CD4-positive, CD25-positive, alpha-beta regulatory T cell (primary cell): ENCODE measurements around the gene SBNO2. TPM values are rescaled to one million over a fixed set of nuclear protein-coding genes. Genes with fewer than 3 reads are reported as not detected.

ENCODE experiments used
- ATAC-seq, 2 donors: fragments of 150-1000 bp; cut with Tn5 transposase; one replicate each; pipeline ENCODE4 v1.10.0; 2021; ENCODE audit warnings: low read depth in 2 of 2, moderate number of reproducible peaks in 2 of 2, moderate library complexity in 1 of 2
- DNase-seq, 3 donors: peaks; one replicate each; pipeline versions ENCODE4 v3.0.0 to v3.0.0-alpha.2; 2012 to 2022; ENCODE audit warnings: mixed read lengths in 1 of 3
- H3K27ac ChIP-seq: one replicate; pipeline ENCODE4 v1.7.0; 2013; ENCODE audit warnings: mild to moderate bottlenecking, low read length; ENCODE audit not compliant: insufficient read depth, poor library complexity, severe bottlenecking
- H3K27me3 ChIP-seq: one replicate; pipeline ENCODE4 v1.7.0; 2013; ENCODE audit warnings: low read length; ENCODE audit not compliant: control insufficient read depth, insufficient read depth
- H3K36me3 ChIP-seq: one replicate; pipeline ENCODE4 v1.7.0; 2013; ENCODE audit warnings: mild to moderate bottlenecking, low read length, moderate library complexity; ENCODE audit not compliant: control insufficient read depth, insufficient read depth
- H3K4me1 ChIP-seq: 2 replicates; pipeline ENCODE4 v1.7.0; 2013; ENCODE audit warnings: mild to moderate bottlenecking, low read length; ENCODE audit not compliant: insufficient read depth, control insufficient read depth, poor library complexity, severe bottlenecking
- H3K4me3 ChIP-seq: one replicate; pipeline ENCODE4 v1.7.0; 2013; ENCODE audit warnings: low read depth, mild to moderate bottlenecking, low read length, moderate library complexity
- H3K9me3 ChIP-seq, 2 experiments: 1 replicate in 1 of 2; 2 replicates in 1 of 2; pipeline ENCODE4 v1.7.0; 2013; ENCODE audit warnings: low read length in 2 of 2, mild to moderate bottlenecking in 1 of 2, moderate library complexity in 1 of 2; ENCODE audit not compliant: control insufficient read depth in 2 of 2
- H3K27ac Mint-ChIP-seq, 3 donors: one replicate each; pipeline ENCODE4 v1.8.0; 2020 to 2022; ENCODE audit warnings: mild to moderate bottlenecking in 3 of 3, mixed read lengths in 3 of 3, moderate library complexity in 2 of 3
- H3K27me3 Mint-ChIP-seq: one replicate; pipeline ENCODE4 v1.8.0; 2022; ENCODE audit warnings: mild to moderate bottlenecking, mixed read lengths
- H3K36me3 Mint-ChIP-seq: one replicate; pipeline ENCODE4 v1.8.0; 2020; ENCODE audit warnings: mixed read lengths
- H3K4me1 Mint-ChIP-seq, 4 donors: one replicate each; pipeline ENCODE4 v1.8.0; 2020 to 2022; ENCODE audit warnings: mixed read lengths in 4 of 4, mild to moderate bottlenecking in 1 of 4
- H3K4me3 Mint-ChIP-seq, 4 donors: one replicate each; pipeline ENCODE4 v1.8.0; 2020 to 2022; ENCODE audit warnings: mild to moderate bottlenecking in 4 of 4, mixed read lengths in 4 of 4, moderate library complexity in 3 of 4
- H3K9me3 Mint-ChIP-seq, 7 donors: one replicate each; pipeline ENCODE4 v1.8.0; 2020 to 2022; ENCODE audit warnings: mixed read lengths in 7 of 7, mild to moderate bottlenecking in 3 of 7, moderate library complexity in 2 of 7
- polyA plus RNA-seq, 4 donors: library from polyadenylated mRNA; unstranded; fragments of 300-500 nt; fragmentation: Illumina TruSeq; gene quantifications; one replicate each; pipeline ENCODE4 v1.2.3, GENCODE V29; 2021
- total RNA-seq: library from RNA; stranded (reverse); gene quantifications from one replicate; pipeline ENCODE4 v1.2.3, GENCODE V29; 2022

Gene SBNO2
- total and polyA plus RNA-seq, 5 donors from 2014 or later, result 2.0 to 139 (median 2.7) TPM

GRCh38 chr19:1074544-1075283 lies 99.4 kb downstream of the SBNO2 start:
- peaks cover 31% of the 10 kb centered on the region for H3K36me3 Mint-ChIP-seq
- DNase-seq, result peak; percentile 91 to 94 (median 92)
- H3K4me3 Mint-ChIP-seq, result peak overlapping the region; percentile 88 to 97 (median 92)
- peaks cover 16% of the 10 kb centered on the region for H3K27me3 Mint-ChIP-seq
- Histone ChIP-seq H3K36me3 (peaks cover 49% of the 10 kb centered on the region), H3K4me3 (no peak overlapping the region), H3K9me3 (no peaks in the 10 kb centered on the region), H3K27me3 (no peaks in the 10 kb centered on the region), H3K27ac (peak overlapping the region; percentile 94), H3K4me1 (peaks cover 91% of the 10 kb centered on the region)
- peaks cover 0 to 69% (median 21%) of the 10 kb centered on the region in 4 donors for H3K4me1 Mint-ChIP-seq
- peak overlapping the region; percentile 97 to 99 (median 97) for H3K27ac Mint-ChIP-seq
- ATAC-seq, result peak; percentile 37 to 42
- peaks cover 0 to 2% (median 0%) of the 10 kb centered on the region in 7 donors for H3K9me3 Mint-ChIP-seq

- Mint-ChIP-seq H3K27ac (peak overlapping the region in 2 of 3 donors; percentile 26 to 67), H3K4me3 (peak overlapping the region; percentile 71 to 89 (median 87)), H3K4me1 (peaks cover 0 to 74% (median 21%) of the 10 kb centered on the region in 4 donors), H3K9me3 (peaks cover 0 to 2% (median 0%) of the 10 kb centered on the region in 7 donors), H3K27me3 (peaks cover 16% of the 10 kb centered on the region), H3K36me3 (peaks cover 36% of the 10 kb centered on the region)
- H3K27me3 ChIP-seq, result no peaks in the 10 kb centered on the region
- peaks cover 42% of the 10 kb centered on the region for H3K36me3 ChIP-seq
- H3K4me3 ChIP-seq, result no peak overlapping the region
- H3K4me1 ChIP-seq, result peaks cover 91% of the 10 kb centered on the region
- ATAC-seq, result no peak
- DNase-seq, result no peak
- no peaks in the 10 kb centered on the region for H3K9me3 ChIP-seq
- peak overlapping the region; percentile 63 for H3K27ac ChIP-seq
Observed at GRCh38 chr19:1073956-1074517, 100.0 kb downstream of the SBNO2 start.

DNA sequence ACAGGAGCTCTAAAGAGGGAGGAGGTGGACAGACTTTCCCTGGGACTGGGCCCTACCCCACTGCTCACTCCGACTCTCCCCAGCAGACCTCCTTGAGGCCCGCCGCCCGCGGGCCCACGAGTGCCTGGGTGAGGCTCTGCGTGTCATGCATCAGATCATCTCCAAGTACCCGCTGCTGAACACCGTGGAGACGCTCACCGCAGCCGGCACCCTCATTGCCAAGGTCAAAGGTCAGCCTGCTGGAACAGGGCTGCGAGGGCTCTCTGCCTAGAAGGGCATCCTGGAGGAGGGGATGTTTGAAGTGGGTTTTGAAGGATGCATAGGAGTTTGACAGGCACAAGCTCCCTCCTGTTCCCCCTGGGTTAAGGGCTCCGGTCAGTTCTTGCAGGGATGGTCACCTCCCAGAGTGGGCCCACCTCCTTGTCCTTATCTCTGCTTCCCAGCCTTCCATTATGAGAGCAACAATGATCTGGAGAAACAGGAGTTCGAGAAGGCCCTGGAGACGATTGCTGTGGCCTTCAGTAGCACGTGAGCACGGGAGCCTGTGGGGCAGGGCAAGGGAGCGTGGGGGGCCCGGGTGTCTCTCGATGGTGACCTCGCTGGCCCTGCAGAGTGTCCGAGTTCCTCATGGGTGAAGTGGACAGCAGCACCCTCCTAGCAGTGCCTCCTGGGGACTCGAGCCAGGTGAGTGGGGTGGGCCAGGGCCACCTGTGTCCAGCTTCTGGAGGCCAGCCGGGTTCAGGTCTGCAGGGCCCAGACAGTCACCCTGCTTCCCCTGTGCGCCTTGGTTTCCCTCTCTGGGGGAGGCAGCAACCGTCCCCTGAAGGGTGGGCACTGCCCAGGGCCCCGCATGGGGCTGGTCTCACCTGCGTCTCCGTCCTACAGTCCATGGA lies 100.8 kb downstream of the SBNO2 start:
- no peak for ATAC-seq
- Histone ChIP-seq H3K4me3 (no peak overlapping the region), H3K9me3 (no peaks in the 10 kb centered on the region), H3K36me3 (peaks cover 42% of the 10 kb centered on the region), H3K27ac (peak overlapping the region; percentile 63), H3K27me3 (no peaks in the 10 kb centered on the region), H3K4me1 (peaks cover 93% of the 10 kb centered on the region)
- Mint-ChIP-seq H3K27me3 (peaks cover 16% of the 10 kb centered on the region), H3K27ac (peak overlapping the region; percentile 49 to 84 (median 69)), H3K9me3 (peaks cover 0 to 2% (median 0%) of the 10 kb centered on the region in 7 donors), H3K36me3 (peaks cover 41% of the 10 kb centered on the region), H3K4me1 (peaks cover 0 to 79% (median 24%) of the 10 kb centered on the region in 4 donors), H3K4me3 (peak overlapping the region; percentile 4 to 89 (median 82))
- peak in 1 of 3 donors; percentile 9 for DNase-seq

- peak overlapping the region; percentile 84 to 97 (median 87) for H3K27ac Mint-ChIP-seq
- H3K36me3 ChIP-seq, result peaks cover 42% of the 10 kb centered on the region
- H3K27ac ChIP-seq, result peak overlapping the region; percentile 63
- H3K4me1 ChIP-seq, result peaks cover 88% of the 10 kb centered on the region
- H3K4me3 Mint-ChIP-seq, result peak overlapping the region; percentile 78 to 89 (median 84)
- peaks cover 41% of the 10 kb centered on the region for H3K36me3 Mint-ChIP-seq
- H3K4me3 ChIP-seq, result no peak overlapping the region
- ATAC-seq, result no peak
- H3K9me3 ChIP-seq, result no peaks in the 10 kb centered on the region
- H3K27me3 Mint-ChIP-seq, result peaks cover 16% of the 10 kb centered on the region
- H3K4me1 Mint-ChIP-seq, result peaks cover 0 to 72% (median 24%) of the 10 kb centered on the region in 4 donors
- no peaks in the 10 kb centered on the region for H3K27me3 ChIP-seq
- H3K9me3 Mint-ChIP-seq, result peaks cover 0 to 2% (median 0%) of the 10 kb centered on the region in 7 donors
- no peak for DNase-seq
Observed at GRCh38 chr19:1072371-1073015, 101.6 kb downstream of the SBNO2 start.

DNA sequence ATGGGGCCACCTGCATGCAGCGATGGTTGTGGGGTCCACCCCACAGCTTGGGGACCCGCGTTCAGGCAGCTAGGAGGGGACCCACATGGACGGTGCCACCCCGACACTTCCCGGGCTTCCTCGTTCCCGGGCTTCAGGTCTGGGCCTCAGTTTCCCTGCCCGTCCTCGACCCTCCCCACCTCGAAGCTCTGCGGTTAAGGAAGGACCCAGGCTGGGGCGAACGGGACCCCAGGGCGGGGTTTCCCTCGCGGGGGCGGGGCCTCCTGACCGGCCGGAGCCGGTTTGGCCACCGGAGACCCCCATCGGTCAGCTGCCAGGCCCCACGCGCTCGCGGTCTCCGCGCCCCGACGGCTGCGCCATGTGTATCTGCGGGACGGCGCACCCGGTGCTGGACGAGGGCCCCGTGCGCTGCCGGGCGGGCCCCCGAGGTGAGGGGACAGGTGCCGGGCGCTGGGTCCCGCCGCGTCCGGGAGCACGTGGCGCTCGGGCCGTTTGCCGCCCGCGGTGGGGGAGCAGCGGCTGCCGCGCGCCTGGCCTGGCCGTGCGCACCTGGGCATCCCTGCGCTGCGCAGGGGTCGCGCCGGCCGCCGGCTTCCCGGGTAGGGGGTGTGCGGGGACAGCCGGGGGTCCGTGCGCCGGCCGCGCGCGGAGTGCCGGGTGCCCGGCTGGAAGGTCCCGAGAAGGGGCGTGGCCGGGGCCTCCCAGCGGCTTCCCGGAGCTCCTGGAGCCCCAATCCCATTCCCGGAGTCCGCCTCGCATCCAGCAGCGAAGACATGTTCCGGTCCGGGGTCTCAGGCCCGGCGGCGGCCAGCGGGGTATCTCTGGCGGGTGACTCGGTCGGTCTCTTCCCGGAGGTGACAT lies 102.9 kb downstream of the SBNO2 start:
- Mint-ChIP-seq H3K36me3 (peaks cover 36% of the 10 kb centered on the region), H3K27ac (peak overlapping the region; percentile 84 to 97 (median 87)), H3K27me3 (peaks cover 9% of the 10 kb centered on the region), H3K4me3 (peak overlapping the region; percentile 78 to 99 (median 84)), H3K9me3 (peaks cover 0 to 2% (median 0%) of the 10 kb centered on the region in 7 donors), H3K4me1 (peaks cover 0 to 65% (median 16%) of the 10 kb centered on the region in 4 donors)
- DNase-seq (peak in 1 of 3 donors; percentile 1), ATAC-seq (no peak)
- no peaks in the 10 kb centered on the region for H3K27me3 ChIP-seq
- H3K36me3 ChIP-seq, result peaks cover 40% of the 10 kb centered on the region
- peaks cover 82% of the 10 kb centered on the region for H3K4me1 ChIP-seq
- H3K9me3 ChIP-seq, result no peaks in the 10 kb centered on the region
- no peak overlapping the region for H3K4me3 ChIP-seq
- H3K27ac ChIP-seq, result peak overlapping the region; percentile 63

DNA sequence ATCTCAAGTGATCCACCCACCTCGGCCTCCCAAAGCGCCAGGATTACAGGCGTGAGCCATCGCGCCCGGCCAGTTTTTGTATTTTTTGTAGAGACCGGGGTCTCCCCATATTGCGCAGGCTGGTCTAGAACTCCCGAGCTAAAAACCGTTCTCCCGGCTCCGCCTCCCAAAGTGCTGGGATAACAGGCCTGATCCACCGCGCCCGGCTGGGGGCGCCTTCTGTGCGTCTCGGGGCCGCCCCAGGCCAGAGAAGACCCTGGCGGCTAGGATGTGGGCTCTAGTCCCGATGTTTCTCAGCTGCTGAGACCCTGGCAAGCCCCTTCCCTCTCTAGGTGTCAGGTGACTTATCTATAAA lies 103.5 kb downstream of the SBNO2 start:
- Mint-ChIP-seq H3K4me1 (peaks cover 0 to 65% (median 13%) of the 10 kb centered on the region in 4 donors), H3K36me3 (peaks cover 30% of the 10 kb centered on the region)

More for the DNA sequence above, 103.5 kb downstream of the SBNO2 start:
- peaks cover 34% of the 10 kb centered on the region for H3K36me3 ChIP-seq
- DNase-seq (no peak), ATAC-seq (no peak)
- H3K4me3 ChIP-seq, result no peak overlapping the region
- H3K4me1 ChIP-seq, result peaks cover 82% of the 10 kb centered on the region
- Mint-ChIP-seq H3K27ac (peak overlapping the region in 2 of 3 donors; percentile 51 to 95), H3K27me3 (peaks cover 4% of the 10 kb centered on the region), H3K4me3 (peak overlapping the region; percentile 24 to 99 (median 58)), H3K9me3 (peaks cover 0 to 2% (median 0%) of the 10 kb centered on the region in 7 donors)
- H3K27me3 ChIP-seq, result no peaks in the 10 kb centered on the region
- H3K27ac ChIP-seq, result no peak overlapping the region
- no peaks in the 10 kb centered on the region for H3K9me3 ChIP-seq
